Lower lobe of right lung (tissue), 2 donors: Measurements from ENCODE around the gene RAD1. TPM values are rescaled to one million over a fixed set of nuclear protein-coding genes. Genes with fewer than 3 reads are reported as not detected.
A peak's percentile ranks its signal among the peaks of the same experiment; 100 is the strongest.

ENCODE experiments used
- ATAC-seq, 2 donors: fragments of 200-7000 bp; cut with Tn5 transposase; one replicate each; pipeline ENCODE4 v1.9.1; 2020 to 2022; ENCODE audit warnings: mild to moderate bottlenecking in 2 of 2, moderate library complexity in 2 of 2
- DNase-seq: peaks from one replicate; pipeline ENCODE4 v3.0.0-alpha.2; 2020
- H3K27ac ChIP-seq: fragments of 200-600 bp; one replicate; pipeline ENCODE4 v1.8.0; 2022
- H3K27me3 ChIP-seq: fragments of 200-600 bp; one replicate; pipeline ENCODE4 v1.8.0; 2022; ENCODE audit warnings: low read depth
- H3K36me3 ChIP-seq: fragments of 200-600 bp; one replicate; pipeline ENCODE4 v1.8.0; 2022; ENCODE audit warnings: mild to moderate bottlenecking
- H3K4me1 ChIP-seq: fragments of 200-600 bp; one replicate; pipeline ENCODE4 v1.8.0; 2022
- H3K4me3 ChIP-seq: fragments of 200-600 bp; one replicate; pipeline ENCODE4 v1.8.0; 2022; ENCODE audit warnings: mild to moderate bottlenecking
- H3K9me3 ChIP-seq: fragments of 200-600 bp; one replicate; pipeline ENCODE4 v1.8.0; 2022
- CTCF ChIP-seq: fragments of 200-600 bp; IDR thresholded peaks from one replicate; pipeline ENCODE4 v1.8.0; 2022; ENCODE audit warnings: antibody characterized with exemption, mild to moderate bottlenecking
- intact Hi-C: fragments of 100-400 bp; cut with DNase I; formaldehyde crosslinking; loops from one replicate; pipeline ENCODE4 v1.11.0; 2022
- total RNA-seq: library from RNA; stranded (reverse); fragmentation: NEBNext Ultra II Directional; extraction: Animal tissue kit (Norgen Biotek cat#: 25700); gene quantifications from one replicate; pipeline ENCODE4 v1.2.1, GENCODE V29; 2021
- donor health status: DM: no; HTN: yes; CAD: no; lungs with severe emphysema.

The RAD1 gene
- total RNA-seq, 1 donor from 2014 or later, result 25.6 TPM

- no peaks in the 10 kb centered on the region for H3K4me1 ChIP-seq
- no peak for ATAC-seq
- no peaks in the 10 kb centered on the region for H3K36me3 ChIP-seq
- H3K27ac ChIP-seq, result no peak overlapping the region
- H3K4me3 ChIP-seq, result no peak overlapping the region
- no peaks in the 10 kb centered on the region for H3K27me3 ChIP-seq
- DNase-seq, result no peak
- intact Hi-C loops, result no loop called here
- no peak for TF ChIP-seq CTCF
- no peaks in the 10 kb centered on the region for H3K9me3 ChIP-seq
Measured at GRCh38 chr5:34892414-34892813, 22.9 kb downstream of the RAD1 start.

- ATAC-seq (no peak), DNase-seq (no peak)
- H3K4me3 ChIP-seq, result no peak overlapping the region
- no peaks in the 10 kb centered on the region for H3K4me1 ChIP-seq
- H3K9me3 ChIP-seq, result no peaks in the 10 kb centered on the region
- intact Hi-C loops, result no loop called here
- no peak overlapping the region for H3K27ac ChIP-seq
- H3K36me3 ChIP-seq, result no peaks in the 10 kb centered on the region
- TF ChIP-seq CTCF, result no peak
- no peaks in the 10 kb centered on the region for H3K27me3 ChIP-seq
Measured at GRCh38 chr5:34891981-34892380, 23.3 kb downstream of the RAD1 start.

GRCh38 chr5:34889394-34889793, 25.9 kb downstream of the RAD1 start:
- ATAC-seq, result no peak
- TF ChIP-seq CTCF, result no peak
- no peaks in the 10 kb centered on the region for H3K36me3 ChIP-seq
- no peak overlapping the region for H3K4me3 ChIP-seq
- H3K27me3 ChIP-seq, result no peaks in the 10 kb centered on the region
- DNase-seq, result no peak
- no peaks in the 10 kb centered on the region for H3K4me1 ChIP-seq
- H3K27ac ChIP-seq, result no peak overlapping the region
- no peaks in the 10 kb centered on the region for H3K9me3 ChIP-seq
- intact Hi-C loops, result no loop called here

GRCh38 chr5:34886392-34887119, 28.7 kb downstream of the RAD1 start:
- Histone ChIP-seq H3K4me3 (no peak overlapping the region), H3K9me3 (no peaks in the 10 kb centered on the region), H3K4me1 (no peaks in the 10 kb centered on the region), H3K27me3 (no peaks in the 10 kb centered on the region), H3K36me3 (no peaks in the 10 kb centered on the region), H3K27ac (no peak overlapping the region)
- ATAC-seq (peak in 1 of 2 donors; percentile 70), DNase-seq (no peak)
- intact Hi-C loops, result no loop called here
- TF ChIP-seq CTCF, result no peak

GRCh38 chr5:34881246-34881645, 34.1 kb downstream of the RAD1 start:
- no peak for ATAC-seq
- no peaks in the 10 kb centered on the region for H3K4me1 ChIP-seq
- H3K4me3 ChIP-seq, result no peak overlapping the region
- H3K27me3 ChIP-seq, result no peaks in the 10 kb centered on the region
- no peak overlapping the region for H3K27ac ChIP-seq
- no peaks in the 10 kb centered on the region for H3K36me3 ChIP-seq
- DNase-seq, result no peak
- no peak for TF ChIP-seq CTCF
- intact Hi-C loops, result no loop called here
- H3K9me3 ChIP-seq, result no peaks in the 10 kb centered on the region
